NCI-H748 treated with DMSO at 0.1 percent for 48 hours (cell line): ENCODE results near the gene TRRAP.

ENCODE experiments used
- DNase-seq: peaks from one replicate; lab custom pipeline; 2025; lab: John Stamatoyannopoulos, UW

Gene TRRAP

DNA sequence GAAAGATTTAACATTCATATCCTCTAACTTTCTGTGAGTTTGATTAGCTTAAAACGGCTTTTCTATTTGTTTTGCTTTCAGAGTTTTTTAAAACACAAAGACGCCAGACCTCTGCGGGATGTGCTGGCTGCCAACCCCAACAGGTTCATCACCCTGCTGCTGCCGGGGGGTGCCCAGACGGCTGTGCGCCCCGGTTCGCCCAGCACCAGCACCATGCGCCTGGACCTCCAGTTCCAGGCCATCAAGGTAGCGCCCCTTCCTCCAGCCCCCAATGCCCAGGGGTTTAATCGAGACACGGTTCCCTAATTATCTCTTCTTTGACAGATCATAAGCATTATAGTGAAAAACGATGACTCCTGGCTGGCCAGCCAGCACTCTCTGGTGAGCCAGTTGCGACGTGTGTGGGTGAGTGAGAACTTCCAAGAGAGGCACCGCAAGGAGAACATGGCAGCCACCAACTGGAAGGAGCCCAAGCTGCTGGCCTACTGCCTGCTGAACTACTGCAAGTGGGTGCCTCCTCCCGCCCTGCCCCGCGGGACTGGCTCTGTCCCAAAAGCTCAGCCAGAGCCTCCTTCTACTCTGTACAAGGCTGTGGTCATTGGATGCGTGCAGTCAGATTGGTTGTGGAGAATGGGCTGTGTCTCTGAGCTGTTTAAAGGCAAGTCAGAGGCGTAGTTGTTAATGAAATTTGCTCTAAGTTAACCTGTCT is 71.2 kb downstream of the TRRAP start:
- DNase-seq = no peak

GRCh38 chr7:98955992-98956391 is 77.7 kb downstream of the TRRAP start:
- DNase-seq = no peak

GRCh38 chr7:98956469-98956868 is 78.1 kb downstream of the TRRAP start:
- DNase-seq = no peak

DNA sequence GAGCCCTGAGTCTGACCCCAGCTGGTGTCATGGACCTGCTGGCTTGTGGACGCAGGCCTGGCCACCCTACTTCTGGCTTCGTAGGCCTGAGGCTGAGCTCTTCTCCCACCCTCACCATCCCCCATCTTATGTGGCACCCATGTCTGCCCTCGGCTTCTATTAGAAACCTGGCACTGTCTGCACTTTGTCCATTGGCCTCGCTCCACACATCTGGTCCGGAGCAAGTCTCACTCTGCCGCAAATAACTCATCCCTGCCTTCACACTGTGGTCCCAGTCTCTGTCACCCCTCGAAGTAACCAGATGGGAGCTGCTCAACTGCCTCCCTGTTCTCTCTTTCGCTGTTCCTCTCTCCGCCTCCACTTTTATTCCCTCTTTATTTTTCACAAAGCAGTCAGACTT is 78.6 kb downstream of the TRRAP start:
- DNase-seq = no peak

DNA sequence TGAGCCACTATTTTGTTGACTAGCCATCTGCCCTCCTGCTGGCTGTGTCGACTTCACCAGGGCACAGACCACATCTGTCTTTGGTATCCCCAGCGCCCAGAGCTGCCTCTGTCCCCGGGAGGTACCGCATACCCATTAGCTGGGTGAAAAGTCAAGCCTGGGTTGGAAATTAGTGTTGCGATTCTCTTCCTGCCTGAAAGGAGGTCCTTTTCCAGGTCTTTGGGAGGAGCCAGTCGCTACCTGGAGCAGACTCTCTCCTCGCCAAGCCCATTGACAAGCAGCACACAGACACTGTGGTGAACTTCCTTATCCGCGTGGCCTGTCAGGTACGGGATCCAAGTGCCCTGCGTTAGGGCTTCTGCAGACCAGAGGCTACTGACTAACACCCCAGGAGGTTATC is 79.4 kb downstream of the TRRAP start:
- DNase-seq = no peak

DNA sequence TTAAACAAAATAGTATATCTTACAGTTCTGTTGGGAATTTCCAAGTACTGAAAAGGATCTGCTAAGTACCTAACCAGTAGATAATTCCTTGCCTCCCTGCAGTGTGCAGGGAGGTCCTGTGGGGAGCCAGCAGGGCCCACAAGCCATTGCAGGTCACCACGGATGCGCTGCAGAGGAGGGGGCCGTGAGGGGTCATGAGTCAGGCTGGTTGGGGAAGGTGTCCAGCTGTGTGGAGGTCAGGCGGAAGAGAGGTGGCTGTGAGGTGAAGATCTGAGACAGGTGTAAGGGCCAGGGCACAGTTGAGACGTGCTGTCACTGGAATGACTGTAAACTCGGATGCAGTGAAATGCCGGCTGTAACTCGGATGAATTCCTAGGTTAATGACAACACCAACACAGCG is 80.6 kb downstream of the TRRAP start:
- DNase-seq = no peak

GRCh38 chr7:98963305-98963704 is 85.0 kb downstream of the TRRAP start:
- DNase-seq = no peak

DNA sequence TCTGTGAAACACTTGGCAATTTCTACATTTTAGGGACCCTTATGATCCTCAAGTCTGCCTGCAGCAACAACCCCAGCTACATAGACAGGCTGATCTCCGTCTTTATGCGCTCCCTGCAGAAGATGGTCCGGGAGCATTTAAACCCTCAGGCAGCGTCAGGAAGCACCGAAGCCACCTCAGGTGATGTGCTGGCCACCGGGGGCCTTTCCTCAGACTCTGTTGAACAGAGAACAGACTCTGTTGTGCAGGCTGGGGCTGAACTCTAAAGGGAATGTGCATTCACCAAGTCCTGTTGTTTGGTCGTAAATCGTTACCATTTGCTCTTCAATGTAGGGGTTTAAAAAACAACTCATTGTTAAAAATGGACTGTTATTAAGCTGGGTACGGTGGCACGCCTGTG is 86.3 kb downstream of the TRRAP start:
- DNase-seq = no peak

GRCh38 chr7:98968621-98969020 is 90.3 kb downstream of the TRRAP start:
- DNase-seq = no peak

GRCh38 chr7:98969386-98969785 is 91.1 kb downstream of the TRRAP start:
- DNase-seq = no peak

DNA sequence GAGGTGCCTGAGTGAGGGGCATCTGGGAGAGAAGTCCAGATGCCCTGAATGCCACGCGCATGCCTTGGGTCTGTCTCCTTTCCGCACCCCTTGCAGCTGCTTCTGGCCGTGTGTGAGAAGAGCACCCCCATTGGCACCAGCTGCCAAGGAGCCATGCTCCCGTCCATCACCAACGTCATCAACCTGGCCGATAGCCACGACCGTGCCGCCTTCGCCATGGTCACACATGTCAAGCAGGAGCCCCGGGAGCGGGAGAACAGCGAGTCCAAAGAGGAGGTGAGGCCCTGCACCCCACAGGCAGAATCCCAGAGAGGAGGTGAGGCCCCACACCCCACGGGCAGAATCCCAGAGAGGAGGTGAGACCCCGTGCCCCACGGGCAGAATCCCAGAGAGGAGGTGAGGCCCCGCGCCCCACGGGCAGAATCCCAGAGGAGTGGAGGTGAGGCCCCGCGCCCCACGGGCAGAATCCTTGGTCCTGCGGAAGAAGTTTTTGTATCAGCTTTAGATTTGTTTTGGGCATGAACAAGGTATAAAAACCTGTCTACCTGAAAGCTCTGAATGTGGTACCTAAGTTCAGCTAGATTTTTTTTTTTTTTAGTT is 91.8 kb downstream of the TRRAP start:
- no peak for DNase-seq

DNA sequence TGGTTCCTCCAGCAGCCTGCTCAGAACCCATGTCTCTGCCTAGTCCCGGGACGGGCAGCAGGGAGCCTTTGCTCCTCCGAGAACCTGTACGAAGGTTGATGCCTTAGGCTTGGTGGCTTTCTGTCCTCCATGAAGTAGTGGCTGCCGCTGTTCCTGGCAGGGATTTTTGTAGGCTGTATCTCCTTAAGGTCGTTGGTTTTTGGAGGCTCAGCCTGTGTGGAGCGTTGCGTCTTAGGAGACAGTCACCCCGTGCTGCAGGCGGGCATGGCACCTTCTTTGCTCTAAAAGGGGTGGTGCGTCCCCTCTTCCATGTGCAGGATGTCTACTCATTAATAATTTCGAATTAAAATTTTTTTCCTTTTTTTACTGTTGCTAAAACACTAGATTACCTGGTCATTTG is 92.5 kb downstream of the TRRAP start:
- no peak for DNase-seq

DNA sequence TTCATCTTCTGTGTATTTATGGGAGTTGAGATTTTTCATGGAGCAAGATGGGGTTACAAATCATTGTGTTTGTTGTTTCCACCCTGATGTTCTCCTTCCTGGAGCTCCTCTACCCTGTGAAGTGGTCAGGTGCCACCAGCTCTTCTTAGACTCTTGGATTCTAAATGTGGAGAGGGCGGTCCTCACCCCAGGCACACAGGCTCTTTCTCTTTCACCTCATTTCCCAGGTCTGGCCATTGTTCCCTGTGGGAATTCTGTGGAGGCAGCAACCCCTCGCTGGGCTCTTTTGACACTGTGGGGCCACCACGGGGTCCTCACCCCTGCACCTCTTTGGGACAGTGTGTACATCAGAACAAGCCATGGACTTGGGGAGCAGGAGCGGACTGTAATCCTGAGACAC is 95.9 kb downstream of the TRRAP start:
- no peak for DNase-seq

DNA sequence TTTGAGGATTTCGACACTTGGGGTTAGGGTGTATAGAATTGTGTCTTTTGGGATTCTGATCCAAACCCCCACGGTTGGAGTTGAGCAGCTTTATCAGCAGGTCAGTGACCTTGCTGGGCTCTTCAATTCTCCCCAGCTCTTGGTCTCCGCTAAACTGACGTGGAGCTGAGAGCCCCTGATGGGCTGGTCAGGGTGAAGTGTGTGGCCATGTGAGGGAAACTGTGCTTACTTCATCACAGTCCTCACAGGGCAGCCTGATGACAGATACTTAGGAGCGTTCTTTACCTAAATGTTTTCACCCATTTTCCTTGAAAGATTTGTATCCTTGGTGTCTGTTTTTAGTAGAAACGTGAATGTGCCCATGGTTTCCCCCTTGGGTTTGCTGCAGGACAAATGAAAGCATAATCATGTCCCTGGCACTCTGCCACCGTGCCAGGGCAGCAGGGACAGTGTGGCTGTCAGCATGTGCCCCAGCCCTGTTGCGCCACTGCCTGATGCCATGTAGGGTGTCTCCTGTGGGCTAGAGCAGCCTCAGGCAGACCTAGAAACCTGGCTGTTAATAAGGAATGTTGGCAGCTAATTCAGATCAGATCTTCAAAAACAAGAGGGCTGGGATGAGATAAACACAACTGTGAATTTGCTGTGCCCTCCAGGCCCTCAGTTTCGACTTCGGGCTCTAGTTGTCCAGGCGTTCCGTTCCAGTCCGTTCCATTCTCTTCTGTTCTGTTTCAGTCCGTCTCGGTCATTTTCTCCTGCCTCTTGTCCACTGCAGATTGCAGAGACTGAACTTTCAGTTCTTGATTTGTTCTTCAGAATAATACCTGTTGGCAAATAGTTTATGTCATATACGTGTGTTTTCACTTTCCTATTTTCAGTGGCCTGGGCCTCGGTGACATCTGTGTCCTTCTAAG is 96.8 kb downstream of the TRRAP start:
- no peak for DNase-seq

DNA sequence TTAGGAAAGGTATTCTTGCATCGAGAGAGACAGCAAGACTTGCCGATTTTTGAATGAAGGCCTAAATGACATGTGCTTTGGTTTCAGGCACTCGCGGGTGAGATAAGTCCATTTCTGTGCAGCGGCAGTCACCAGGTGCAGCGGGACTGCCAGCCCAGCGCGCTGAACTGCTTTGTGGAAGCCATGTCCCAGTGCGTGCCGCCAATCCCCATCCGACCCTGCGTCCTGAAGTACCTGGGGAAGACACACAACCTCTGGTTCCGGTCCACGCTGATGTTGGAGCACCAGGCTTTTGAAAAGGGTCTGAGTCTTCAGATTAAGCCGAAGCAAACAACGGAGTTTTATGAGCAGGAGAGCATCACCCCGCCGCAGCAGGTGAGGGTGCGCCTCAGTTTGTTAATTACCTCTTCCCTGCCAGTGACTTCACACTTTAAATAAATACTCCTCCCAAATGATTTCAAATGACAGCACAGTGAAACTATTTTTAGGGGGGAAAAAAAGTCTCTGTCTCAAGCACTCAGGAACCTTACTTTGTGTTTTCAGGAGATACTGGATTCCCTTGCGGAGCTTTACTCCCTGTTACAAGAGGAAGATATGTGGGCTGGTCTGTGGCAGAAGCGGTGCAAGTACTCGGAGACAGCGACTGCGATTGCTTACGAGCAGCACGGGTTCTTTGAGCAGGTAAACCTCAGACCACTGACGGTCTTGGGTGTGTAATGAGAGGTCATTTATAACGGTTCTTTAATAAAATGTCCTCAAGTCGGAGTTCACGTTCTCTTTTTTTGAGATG is 98.3 kb downstream of the TRRAP start:
- DNase-seq = no peak

GRCh38 chr7:98978672-98979071 is 100.3 kb downstream of the TRRAP start:
- DNase-seq = no peak

GRCh38 chr7:98981701-98982100 is 103.4 kb downstream of the TRRAP start:
- DNase-seq = no peak

DNA sequence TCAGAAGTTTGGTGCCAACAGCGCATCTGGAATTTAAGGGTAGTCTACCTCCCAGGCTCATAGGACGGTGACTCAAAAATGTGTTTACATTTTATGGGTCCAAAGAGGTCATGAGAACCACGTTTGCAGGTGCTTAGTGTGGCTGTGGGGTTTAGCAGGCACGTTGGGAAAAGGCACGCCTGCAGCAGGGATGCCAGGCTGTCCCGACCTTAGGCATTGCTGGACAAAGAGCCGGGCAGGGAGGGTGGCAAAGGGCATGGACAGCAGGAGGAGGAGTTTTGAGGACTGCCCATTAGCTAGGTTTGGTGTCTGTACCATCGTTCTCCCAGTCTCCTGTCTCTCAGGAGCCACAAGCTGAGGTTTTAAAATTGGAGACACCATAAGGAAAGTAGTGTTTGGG is 104.4 kb downstream of the TRRAP start:
- no peak for DNase-seq

GRCh38 chr7:98984126-98984525 is 105.8 kb downstream of the TRRAP start:
- no peak for DNase-seq

- DNase-seq = no peak
Measured at GRCh38 chr7:98985406-98985805, 107.1 kb downstream of the TRRAP start.

DNA sequence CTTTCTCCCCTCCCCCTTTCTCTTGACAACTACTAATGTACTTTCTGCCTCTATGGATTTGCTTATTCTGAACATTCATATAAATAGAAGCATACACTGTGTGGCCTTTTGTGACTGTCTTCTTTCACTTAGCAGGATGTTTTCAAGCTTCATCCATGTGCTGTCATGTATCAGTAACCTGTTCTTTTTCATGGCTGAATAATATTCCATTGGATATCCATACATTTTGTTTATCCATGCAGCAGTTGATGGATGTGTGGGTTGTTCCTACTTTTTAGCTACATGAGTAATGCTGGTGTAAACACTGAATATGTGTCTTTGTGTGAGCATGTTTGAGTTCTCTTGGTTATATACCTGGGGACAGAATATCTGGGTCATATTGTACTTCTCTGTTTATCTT is 107.6 kb downstream of the TRRAP start:
- DNase-seq = no peak

- DNase-seq = no peak
Measured at GRCh38 chr7:98988641-98989040, 110.3 kb downstream of the TRRAP start.
